ENCODE data around the gene VAC14. TPM values are rescaled to one million over a fixed set of nuclear protein-coding genes. Genes with fewer than 3 reads are reported as not detected.

Gene VAC14
- total RNA-seq, 1 experiment from 2014 or later = 21.3 TPM

DNA sequence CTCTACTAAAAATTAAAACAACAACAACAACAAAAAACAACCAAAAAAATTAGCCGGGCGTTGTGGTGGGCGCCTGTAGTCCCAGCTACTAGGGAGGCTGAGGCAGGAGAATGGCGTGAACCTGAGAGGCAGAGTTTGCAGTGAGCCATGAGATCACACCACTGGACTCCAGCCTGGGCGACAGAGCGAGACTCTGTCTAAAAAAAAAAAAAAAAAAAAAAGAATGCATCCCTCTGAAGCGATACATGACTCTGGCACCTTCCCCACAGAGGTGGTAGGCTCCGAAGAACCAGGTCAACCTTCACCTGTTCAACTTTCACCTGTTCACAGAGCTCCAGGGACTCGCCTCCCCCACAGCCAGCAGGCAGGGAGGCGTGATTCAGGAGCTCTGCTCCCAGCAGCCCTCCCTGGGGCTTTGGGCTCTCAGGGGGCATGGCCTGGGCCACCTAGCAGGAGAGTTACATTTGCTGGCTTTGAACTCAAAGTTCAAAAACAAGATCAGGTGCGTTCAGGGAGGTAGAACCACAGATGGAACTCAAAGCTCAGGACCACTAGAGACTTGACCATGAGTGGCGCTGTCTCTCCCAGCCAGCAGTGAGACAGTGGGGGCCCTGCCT is 5.6 kb downstream of the VAC14 start:
- Histone ChIP-seq H3K36me3 (no peaks in the 10 kb centered on the region), H3K9me3 (replicated peaks) (no peaks in the 10 kb centered on the region), H3K4me1 (peaks cover 12% of the 10 kb centered on the region), H3K27ac (no peak overlapping the region), H3K4me3 (no peak overlapping the region), H3K27me3 (no peaks in the 10 kb centered on the region)
- DNase-seq = no peak

DNA sequence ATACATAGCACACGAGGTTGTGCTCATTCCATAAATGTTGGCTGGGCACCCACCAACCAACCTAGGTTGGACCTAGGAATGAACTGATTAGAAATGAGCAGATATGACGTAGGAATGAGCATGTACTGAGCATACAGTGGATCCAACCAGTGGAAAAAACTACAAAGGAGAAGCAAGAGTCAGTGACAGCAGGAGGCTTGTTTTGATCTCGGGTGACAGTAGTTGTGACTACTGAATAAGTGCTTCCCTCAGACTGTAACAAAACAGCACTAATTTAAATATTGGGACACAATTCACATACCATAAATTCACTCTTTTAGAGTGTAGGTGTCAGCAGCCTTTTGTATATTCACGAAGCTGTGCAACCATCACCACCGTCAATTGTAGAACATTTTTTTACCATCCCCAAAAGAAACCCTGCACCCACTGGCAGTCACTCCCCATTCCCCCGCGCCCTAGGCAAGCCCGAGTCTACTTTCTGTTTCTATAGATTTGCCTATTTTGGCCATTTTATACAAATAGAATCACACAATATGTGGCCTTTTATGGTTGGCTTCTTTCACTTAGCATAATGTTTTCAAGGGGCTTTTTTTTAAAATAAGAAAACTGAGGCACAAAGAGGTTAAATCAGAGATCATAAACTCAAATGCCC is 7.0 kb downstream of the VAC14 start:
- H3K9me3 ChIP-seq (replicated peaks) = no peaks in the 10 kb centered on the region
- H3K4me3 ChIP-seq = no peak overlapping the region
- H3K27me3 ChIP-seq = no peaks in the 10 kb centered on the region
- H3K36me3 ChIP-seq = no peaks in the 10 kb centered on the region
- H3K27ac ChIP-seq = no peak overlapping the region
- no peak for DNase-seq
- peaks cover 12% of the 10 kb centered on the region for H3K4me1 ChIP-seq

DNA sequence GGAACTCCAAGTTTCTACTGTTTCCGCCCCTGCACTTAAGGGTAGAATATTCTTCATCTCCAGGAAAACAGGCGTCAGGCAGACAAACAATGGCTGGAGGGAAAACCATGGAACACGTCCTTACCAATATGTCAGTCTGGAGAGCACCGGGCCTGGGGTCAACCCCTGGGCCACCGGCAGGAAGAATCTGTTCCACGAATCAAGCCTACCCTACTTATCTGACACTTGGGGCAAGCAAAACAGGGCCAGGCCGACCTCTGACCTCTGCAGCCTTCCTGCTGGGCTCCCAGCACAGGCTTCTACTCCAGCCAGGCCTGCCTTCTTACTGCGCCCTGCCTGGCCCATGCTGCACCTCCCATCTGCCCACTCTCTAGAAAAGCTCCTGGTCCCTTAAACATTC is 10.1 kb downstream of the VAC14 start:
- H3K4me1 ChIP-seq = peaks cover 9% of the 10 kb centered on the region
- H3K36me3 ChIP-seq = no peaks in the 10 kb centered on the region
- H3K27me3 ChIP-seq = no peaks in the 10 kb centered on the region
- DNase-seq = no peak
- H3K9me3 ChIP-seq (replicated peaks) = no peaks in the 10 kb centered on the region
- H3K27ac ChIP-seq = no peak overlapping the region
- no peak overlapping the region for H3K4me3 ChIP-seq

DNA sequence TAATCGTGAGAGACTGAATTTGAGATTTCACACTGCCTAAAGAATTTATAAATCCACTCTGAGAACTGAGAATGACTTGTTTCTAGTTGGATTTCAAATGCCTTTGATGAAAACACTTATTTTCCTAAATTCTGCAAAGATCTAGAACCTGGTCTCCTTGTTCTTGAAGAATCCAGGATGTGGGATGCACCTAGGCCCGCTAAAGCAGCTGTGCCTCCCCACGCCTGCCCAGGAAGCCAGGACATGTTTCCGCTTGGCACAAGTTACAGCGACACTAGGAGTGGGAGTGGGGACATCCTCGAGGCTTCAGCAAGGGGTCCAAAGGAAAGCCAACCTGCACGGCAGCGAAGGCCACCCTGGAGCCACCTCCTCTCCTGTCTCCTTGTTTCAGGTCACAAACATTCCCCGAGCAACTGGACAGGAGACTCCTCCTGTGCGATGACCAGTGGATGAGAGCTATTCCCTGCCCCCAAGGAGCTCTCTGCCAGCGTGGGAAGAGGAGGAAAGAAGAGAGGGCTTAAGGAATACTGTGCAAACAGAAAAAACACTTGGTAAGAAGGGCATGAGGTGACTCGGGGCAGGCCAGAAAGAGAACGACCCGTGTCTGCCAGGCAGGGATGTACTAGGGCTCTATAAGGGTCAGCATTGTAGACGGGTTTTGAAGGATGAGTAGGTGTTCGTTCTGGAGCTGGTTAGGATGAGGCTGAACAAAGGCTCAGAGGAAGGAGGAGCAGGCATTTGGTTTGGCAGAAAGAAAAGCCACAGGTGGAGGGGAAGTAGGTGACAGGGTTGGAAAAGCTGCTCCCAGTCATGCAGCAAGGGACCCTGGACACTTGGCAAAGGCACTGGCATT is 11.1 kb downstream of the VAC14 start:
- Histone ChIP-seq H3K4me3 (no peak overlapping the region), H3K36me3 (no peaks in the 10 kb centered on the region), H3K27me3 (no peaks in the 10 kb centered on the region), H3K4me1 (peaks cover 6% of the 10 kb centered on the region), H3K27ac (no peak overlapping the region), H3K9me3 (replicated peaks) (no peaks in the 10 kb centered on the region)
- DNase-seq = no peak

DNA sequence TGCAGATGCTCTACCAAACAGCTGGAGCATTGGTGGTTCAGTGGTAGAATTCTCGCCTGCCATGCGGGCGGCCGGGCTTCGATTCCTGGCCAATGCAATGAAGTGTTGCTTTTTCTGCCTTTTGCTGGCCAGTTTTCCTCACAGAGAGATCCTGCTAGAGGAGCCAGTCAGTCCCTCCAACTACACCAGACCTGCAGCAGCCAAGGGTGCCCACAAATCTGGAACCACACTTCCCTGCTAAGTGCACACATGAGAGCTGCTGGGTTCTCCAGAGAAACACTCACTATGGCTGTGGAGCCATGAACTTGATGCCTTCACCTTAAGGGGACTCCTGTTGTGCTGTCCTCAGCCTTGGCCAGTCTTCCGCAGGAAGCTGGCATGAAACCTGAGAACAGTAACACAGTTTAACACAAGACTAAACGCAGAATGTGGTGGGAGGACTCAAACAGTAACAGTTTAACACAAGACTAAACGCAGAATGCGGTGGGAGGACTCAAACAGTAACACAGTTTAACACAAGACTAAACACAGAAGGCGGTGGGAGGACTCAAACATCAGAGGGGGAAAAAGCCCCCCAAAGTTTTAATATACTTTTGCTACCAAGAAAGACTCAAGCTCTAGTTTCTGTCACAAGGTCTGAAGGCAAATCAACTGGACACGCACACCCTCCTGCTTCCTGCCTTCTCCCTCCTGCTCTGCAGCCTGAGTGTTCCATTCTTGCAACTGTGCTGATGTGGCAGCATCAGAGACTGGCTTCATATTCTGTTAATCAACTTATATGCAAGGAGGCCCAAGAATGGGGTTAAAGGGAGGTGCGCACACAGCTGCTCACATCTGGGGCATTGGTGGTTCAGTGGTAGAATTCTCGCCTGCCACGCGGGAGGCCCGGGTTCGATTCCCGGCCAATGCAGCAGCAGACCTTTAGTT is 12.0 kb downstream of the VAC14 start:
- Histone ChIP-seq H3K27me3 (no peaks in the 10 kb centered on the region), H3K9me3 (replicated peaks) (no peaks in the 10 kb centered on the region), H3K36me3 (no peaks in the 10 kb centered on the region), H3K4me1 (no peaks in the 10 kb centered on the region), H3K4me3 (no peak overlapping the region), H3K27ac (no peak overlapping the region)
- DNase-seq = peak; percentile 36 to 62

DNA sequence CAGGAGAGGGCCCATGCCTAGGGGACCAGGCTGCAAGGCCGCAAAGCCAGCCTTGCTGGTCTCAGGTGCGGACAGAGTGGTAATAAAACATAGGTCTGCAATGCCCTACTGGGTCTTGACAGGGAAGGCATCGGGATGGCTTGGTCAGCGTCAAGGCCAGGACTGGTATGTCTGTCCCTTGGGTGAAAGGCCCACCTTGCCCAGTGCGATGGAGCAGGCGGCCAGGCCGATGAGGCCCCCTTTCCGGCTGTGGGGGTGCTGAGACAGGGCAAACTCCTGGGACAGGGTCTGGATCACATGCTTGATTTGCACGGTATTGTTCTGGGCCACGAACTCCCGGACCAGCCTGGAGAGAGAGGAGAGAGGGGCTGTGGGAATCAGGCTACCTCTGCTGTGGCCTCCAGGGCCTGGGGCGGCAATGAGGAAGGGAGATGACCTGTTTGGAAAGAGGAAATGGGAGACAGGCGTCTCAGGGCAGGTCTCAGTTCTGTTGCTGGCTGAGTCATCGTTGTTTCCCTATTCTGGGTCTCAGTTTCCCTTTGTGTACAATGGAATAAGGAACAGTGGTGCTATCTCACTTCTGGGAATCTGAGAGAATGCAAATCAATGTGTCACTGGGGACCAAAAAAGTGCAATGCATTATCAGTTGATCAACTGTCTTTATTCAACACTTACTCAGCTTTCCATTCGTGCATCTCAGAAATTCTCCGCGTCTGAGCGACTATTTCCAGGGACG is 14.8 kb downstream of the VAC14 start:
- H3K27ac ChIP-seq = no peak overlapping the region
- H3K9me3 ChIP-seq (replicated peaks) = no peaks in the 10 kb centered on the region
- peaks cover 15% of the 10 kb centered on the region; the same call in 1 of the 2 replicates for H3K36me3 ChIP-seq
- H3K4me3 ChIP-seq = no peak overlapping the region
- no peak for DNase-seq
- no peaks in the 10 kb centered on the region for H3K27me3 ChIP-seq
- no peaks in the 10 kb centered on the region for H3K4me1 ChIP-seq

DNA sequence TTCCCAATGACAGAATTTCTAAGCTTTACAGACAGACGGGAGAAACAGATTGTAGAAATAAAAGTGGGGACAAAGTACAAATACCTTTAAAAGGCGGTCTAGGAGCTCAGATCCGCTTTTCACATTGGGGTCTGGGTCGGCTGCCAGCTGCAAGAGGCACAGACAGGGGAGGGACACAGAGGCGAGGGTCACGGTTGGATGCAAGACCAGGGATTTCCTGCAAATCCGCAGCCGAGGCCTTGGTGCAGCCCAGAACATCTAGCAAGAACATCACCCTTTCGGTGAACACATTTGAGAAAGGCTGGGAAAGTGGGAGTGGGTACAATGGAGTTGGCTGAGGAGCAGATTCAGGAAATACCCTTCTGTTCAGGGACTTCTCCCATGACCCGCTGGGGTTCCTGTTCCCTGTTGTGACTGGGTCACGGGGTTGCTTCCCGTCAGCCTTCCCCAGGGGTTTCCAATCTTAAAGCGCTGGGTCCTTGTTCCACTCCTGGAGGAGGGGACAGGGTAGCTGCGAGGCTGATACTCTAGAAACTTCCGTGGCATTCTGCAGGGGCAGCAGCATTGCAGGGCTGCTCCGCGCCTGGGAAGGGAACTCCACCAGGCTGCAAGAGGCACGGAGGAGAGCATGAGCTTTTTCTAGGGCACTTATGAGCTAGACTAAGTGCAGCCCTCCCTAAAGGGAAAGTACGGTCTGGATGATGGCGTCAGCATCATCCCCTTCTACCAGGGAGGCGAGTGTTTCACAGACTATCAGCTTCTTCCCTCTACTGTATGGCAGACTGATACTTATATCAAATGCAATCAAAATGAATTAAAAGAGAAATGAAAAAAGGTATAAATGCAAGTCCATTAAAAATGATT is 16.0 kb downstream of the VAC14 start:
- Histone ChIP-seq H3K27ac (no peak overlapping the region), H3K9me3 (replicated peaks) (no peaks in the 10 kb centered on the region), H3K4me1 (no peaks in the 10 kb centered on the region), H3K27me3 (no peaks in the 10 kb centered on the region), H3K36me3 (peaks cover 22% of the 10 kb centered on the region; the same call in 1 of the 2 replicates), H3K4me3 (no peak overlapping the region)
- no peak for DNase-seq

DNA sequence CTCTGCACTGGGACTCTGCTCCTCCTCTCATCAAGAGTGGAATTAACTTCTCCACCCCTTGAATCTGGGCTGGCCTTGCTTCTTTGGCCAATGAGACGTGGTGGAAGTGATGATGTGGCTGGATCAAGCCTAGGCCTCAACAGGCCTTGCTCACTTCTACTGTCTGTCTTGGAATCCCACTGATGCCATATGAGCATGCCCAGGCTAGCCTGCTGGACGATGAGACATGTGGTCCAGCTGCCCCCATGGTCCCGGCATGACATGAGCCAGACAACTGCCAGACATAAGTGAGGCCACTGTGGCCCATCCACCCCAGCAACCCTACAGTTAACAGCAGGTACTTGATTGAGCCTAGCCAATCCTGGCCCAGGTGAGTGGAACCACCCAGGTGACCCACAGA is 18.7 kb downstream of the VAC14 start:
- H3K27me3 ChIP-seq = no peaks in the 10 kb centered on the region
- no peak overlapping the region for H3K4me3 ChIP-seq
- H3K27ac ChIP-seq = no peak overlapping the region
- H3K4me1 ChIP-seq = peaks cover 8% of the 10 kb centered on the region; the same call in 1 of the 2 replicates
- no peaks in the 10 kb centered on the region for H3K9me3 ChIP-seq (replicated peaks)
- no peak for DNase-seq
- peaks cover 22% of the 10 kb centered on the region; the same call in 1 of the 2 replicates for H3K36me3 ChIP-seq

DNA sequence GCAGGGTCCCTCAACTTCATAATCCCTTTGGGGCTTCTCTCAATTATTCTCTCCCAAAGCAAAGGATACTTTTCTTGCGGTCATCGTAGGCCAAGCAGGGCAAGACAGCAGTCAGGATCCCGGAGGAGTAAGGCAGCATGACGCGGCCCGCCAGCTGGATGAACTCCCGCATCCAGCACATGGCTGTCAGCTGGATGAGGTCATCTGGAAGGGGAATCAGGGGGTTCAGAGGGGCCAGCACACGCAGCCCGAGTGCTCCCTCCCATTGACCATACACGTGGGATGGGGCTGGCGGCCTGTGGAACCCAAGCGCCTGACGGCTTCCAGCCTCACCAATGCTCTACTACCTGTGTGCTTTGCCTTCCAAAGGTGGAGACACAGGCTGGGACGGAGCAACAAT is 19.2 kb downstream of the VAC14 start:
- Histone ChIP-seq H3K4me3 (no peak overlapping the region), H3K9me3 (replicated peaks) (no peaks in the 10 kb centered on the region), H3K36me3 (peaks cover 22% of the 10 kb centered on the region; the same call in 1 of the 2 replicates), H3K4me1 (peaks cover 8% of the 10 kb centered on the region; the same call in 1 of the 2 replicates), H3K27ac (no peak overlapping the region), H3K27me3 (no peaks in the 10 kb centered on the region)
- DNase-seq = no peak

DNA sequence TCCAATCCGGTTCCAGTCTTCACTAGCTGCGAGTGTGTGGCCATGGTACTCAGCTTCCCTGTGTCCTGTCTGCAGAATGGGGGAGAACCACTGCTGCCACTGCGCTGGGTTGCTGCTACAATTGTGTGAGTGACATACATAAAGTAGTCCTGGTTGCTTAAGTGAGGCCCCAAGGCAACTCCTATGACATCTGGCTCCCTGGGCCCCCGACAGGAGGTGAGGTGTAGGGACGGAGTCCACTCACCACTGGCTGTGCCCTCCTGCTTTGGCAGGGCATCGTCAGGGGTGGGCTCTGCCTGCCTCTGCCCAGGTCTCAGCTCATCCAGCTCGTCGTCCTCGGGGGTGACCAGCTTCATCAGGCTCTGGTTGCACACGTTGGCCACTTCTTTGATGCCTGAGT is 20.4 kb downstream of the VAC14 start:
- no peak overlapping the region for H3K4me3 ChIP-seq
- H3K27me3 ChIP-seq = no peaks in the 10 kb centered on the region
- no peaks in the 10 kb centered on the region for H3K9me3 ChIP-seq (replicated peaks)
- no peak for DNase-seq
- H3K36me3 ChIP-seq = peaks cover 22% of the 10 kb centered on the region; the same call in 1 of the 2 replicates
- no peak overlapping the region for H3K27ac ChIP-seq
- peaks cover 8% of the 10 kb centered on the region; the same call in 1 of the 2 replicates for H3K4me1 ChIP-seq

DNA sequence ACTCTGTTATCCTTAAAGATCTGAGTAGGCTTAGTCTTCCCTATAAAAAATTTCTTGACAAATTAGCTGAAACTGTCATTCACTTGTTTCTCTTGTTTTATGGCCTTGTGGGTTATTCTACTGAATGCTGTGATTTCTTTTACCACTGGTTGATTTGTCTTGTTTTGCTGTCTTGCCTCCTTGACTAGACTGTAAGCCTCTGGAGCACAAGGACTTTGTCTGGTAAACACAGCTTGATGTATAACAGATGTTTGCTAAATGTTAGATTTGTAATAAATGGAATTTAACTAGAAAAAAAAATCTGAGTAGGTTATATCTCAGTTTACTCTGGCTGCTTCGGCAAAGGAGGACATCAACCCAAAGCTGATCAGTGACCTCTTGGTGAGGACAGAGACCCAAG is 21.6 kb downstream of the VAC14 start:
- DNase-seq = no peak
- Histone ChIP-seq H3K36me3 (peaks cover 22% of the 10 kb centered on the region; the same call in 1 of the 2 replicates), H3K9me3 (replicated peaks) (no peaks in the 10 kb centered on the region), H3K27ac (no peak overlapping the region), H3K4me3 (no peak overlapping the region), H3K27me3 (no peaks in the 10 kb centered on the region), H3K4me1 (peaks cover 8% of the 10 kb centered on the region; the same call in 1 of the 2 replicates)

DNA sequence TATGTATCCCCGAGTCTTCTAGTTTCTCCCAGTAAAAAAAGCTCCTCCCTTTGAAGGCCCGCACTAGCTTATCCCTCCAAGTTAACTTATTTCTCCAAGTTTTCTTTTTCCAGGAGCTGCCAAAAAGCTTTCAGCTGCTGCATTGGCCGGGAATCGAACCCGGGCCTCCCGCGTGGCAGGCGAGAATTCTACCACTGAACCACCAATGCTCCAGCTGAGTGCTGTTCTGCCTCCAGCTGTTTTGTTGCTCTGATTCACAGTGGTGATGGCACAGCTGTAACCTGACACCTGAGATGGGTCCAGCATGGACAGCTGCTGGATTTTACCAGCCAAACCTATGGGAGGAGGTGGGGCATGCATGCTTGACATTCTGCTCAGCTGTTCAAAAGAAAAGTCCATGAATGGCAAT is 22.1 kb downstream of the VAC14 start:
- Histone ChIP-seq H3K9me3 (replicated peaks) (no peaks in the 10 kb centered on the region), H3K27me3 (no peaks in the 10 kb centered on the region), H3K27ac (no peak overlapping the region), H3K36me3 (peaks cover 22% of the 10 kb centered on the region; the same call in 1 of the 2 replicates), H3K4me3 (no peak overlapping the region), H3K4me1 (peaks cover 8% of the 10 kb centered on the region; the same call in 1 of the 2 replicates)
- DNase-seq = peak; percentile 91 to 95

DNA sequence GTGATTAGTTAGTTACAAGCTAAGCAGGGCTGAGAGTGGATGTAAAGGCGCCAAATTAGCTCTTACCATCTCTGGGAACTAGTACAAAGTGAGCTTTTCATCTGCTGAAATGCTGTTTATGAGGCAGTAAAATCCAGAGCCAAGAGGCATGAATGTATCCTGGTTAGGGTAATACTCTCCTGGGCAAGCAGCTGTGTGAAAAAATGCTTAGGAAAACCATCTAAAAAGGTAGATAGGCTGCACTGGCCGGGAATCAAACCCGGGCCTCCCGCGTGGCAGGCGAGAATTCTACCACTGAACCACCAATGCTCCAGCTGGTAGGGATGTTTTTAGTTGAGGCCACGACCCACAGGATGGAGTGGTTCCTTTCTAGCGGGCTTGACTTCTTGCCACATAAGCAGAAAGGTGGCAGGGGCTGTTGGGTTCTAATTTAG is 23.0 kb downstream of the VAC14 start:
- Histone ChIP-seq H3K36me3 (peaks cover 22% of the 10 kb centered on the region; the same call in 1 of the 2 replicates), H3K27ac (no peak overlapping the region), H3K27me3 (no peaks in the 10 kb centered on the region), H3K4me1 (peaks cover 8% of the 10 kb centered on the region; the same call in 1 of the 2 replicates), H3K4me3 (no peak overlapping the region), H3K9me3 (replicated peaks) (no peaks in the 10 kb centered on the region)
- peak; percentile 56 to 74 for DNase-seq
